ENCODE results near the gene CENPS. TPM values are rescaled to one million over a fixed set of nuclear protein-coding genes. Genes with fewer than 3 reads are reported as not detected.
"Not testable (repeated sequence)": the region's sequence is repeated elsewhere in the genome, so short reads cannot be mapped to it uniquely, and the experiment has no call there.

The CENPS gene
- total and polyA plus RNA-seq, 2 donors (not counting 1 experiment from before 2014, with no cell fraction given) = 10.2 to 11.9 TPM

DNA sequence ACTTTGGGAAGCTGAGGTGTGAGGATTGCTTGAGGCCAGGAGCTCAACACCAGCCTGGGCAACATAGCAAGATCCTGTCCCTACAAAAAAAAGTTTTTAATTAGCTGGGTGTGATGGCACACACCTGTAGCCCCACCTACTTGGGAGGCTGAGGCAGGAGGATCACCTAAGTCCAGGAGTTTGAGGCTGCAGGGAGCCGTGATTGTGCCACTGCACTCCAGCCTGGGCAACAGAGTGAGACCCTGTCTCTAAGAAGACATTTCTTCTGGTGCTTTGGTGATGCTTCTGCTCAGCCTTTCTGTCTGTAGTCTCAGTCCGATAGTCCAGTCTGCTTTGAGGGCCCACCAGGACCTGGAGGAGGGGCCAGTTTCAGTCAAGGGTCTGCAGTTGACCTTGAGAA lies 23.0 kb upstream of the CENPS start:
- Histone ChIP-seq H3K4me1 (ENCODE audit: control insufficient read depth, extremely low read depth, insufficient read depth, low read length) (peaks cover 4% of the 10 kb centered on the region), H3K27ac (ENCODE audit: insufficient read depth, low read length) (no peak overlapping the region), H3K4me3 (replicated peaks in 1 of 4; ENCODE audit: control extremely low read depth in 1 of 4, insufficient read depth in 1 of 4, low read depth in 3 of 4, low read length in 4 of 4) (no peak overlapping the region), H2AFZ (ENCODE audit: low read length) (no peak overlapping the region), H3K79me2 (ENCODE audit: control insufficient read depth, insufficient read depth, low read length) (peaks cover under 1% of the 10 kb centered on the region), H3K4me2 (ENCODE audit: extremely low read depth, insufficient read depth, low read length) (no peak overlapping the region), H3K27me3 (ENCODE audit: control insufficient read depth, insufficient read depth, low read length) (no peaks in the 10 kb centered on the region), H3K9ac (ENCODE audit: insufficient read depth, low read length) (no peak overlapping the region), H3K9me3 (ENCODE audit: control insufficient read depth, insufficient read depth, low read depth, low read length) (no peaks in the 10 kb centered on the region), H4K20me1 (ENCODE audit: control insufficient read depth, extremely low read depth, insufficient read depth, low read length) (no peaks in the 10 kb centered on the region), H3K36me3 (ENCODE audit: control insufficient read depth, insufficient read depth, low read length) (peaks cover 37% of the 10 kb centered on the region)
- TF ChIP-seq, protein P1, sequence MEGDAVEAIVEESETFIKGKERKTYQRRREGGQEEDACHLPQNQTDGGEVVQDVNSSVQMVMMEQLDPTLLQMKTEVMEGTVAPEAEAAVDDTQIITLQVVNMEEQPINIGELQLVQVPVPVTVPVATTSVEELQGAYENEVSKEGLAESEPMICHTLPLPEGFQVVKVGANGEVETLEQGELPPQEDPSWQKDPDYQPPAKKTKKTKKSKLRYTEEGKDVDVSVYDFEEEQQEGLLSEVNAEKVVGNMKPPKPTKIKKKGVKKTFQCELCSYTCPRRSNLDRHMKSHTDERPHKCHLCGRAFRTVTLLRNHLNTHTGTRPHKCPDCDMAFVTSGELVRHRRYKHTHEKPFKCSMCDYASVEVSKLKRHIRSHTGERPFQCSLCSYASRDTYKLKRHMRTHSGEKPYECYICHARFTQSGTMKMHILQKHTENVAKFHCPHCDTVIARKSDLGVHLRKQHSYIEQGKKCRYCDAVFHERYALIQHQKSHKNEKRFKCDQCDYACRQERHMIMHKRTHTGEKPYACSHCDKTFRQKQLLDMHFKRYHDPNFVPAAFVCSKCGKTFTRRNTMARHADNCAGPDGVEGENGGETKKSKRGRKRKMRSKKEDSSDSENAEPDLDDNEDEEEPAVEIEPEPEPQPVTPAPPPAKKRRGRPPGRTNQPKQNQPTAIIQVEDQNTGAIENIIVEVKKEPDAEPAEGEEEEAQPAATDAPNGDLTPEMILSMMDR (conservative IDR thresholded peaks at IDR 0.05 in 1 of 2, IDR thresholded peaks at IDR 0.05 in 1 of 2; ENCODE audit: low read depth in 1 of 2, low read length in 2 of 2) = no peak
- TF ChIP-seq EZH2 (IDR thresholded peaks at IDR 0.05; ENCODE audit: low read length, missing control alignments) = no peak
- no peak for DNase-seq (ENCODE audit: low read depth in 2 of 2)

GRCh38 chr1:10415211-10415930 lies 14.9 kb upstream of the CENPS start:
- H3K9ac ChIP-seq (ENCODE audit: insufficient read depth, low read length) = no peak overlapping the region
- TF ChIP-seq EZH2 (IDR thresholded peaks at IDR 0.05; ENCODE audit: low read length, missing control alignments) = no peak
- TF ChIP-seq, protein P1 (conservative IDR thresholded peaks at IDR 0.05 in 1 of 2, IDR thresholded peaks at IDR 0.05 in 1 of 2; ENCODE audit: low read depth in 1 of 2, low read length in 2 of 2) = no peak
- no peaks in the 10 kb centered on the region for H3K4me1 ChIP-seq (ENCODE audit: control insufficient read depth, extremely low read depth, insufficient read depth, low read length)
- peaks cover 23% of the 10 kb centered on the region for H3K36me3 ChIP-seq (ENCODE audit: control insufficient read depth, insufficient read depth, low read length)
- DNase-seq (ENCODE audit: low read depth in 2 of 2) = peak; percentile 66 to 75
- no peaks in the 10 kb centered on the region for H4K20me1 ChIP-seq (ENCODE audit: control insufficient read depth, extremely low read depth, insufficient read depth, low read length)
- H3K27me3 ChIP-seq (ENCODE audit: control insufficient read depth, insufficient read depth, low read length) = no peaks in the 10 kb centered on the region
- peak overlapping the region; percentile 22 for H3K27ac ChIP-seq (ENCODE audit: insufficient read depth, low read length)
- H3K9me3 ChIP-seq (ENCODE audit: control insufficient read depth, insufficient read depth, low read depth, low read length) = no peaks in the 10 kb centered on the region
- H3K4me2 ChIP-seq (ENCODE audit: extremely low read depth, insufficient read depth, low read length) = no peak overlapping the region
- H2AFZ ChIP-seq (ENCODE audit: low read length) = no peak overlapping the region
- H3K79me2 ChIP-seq (ENCODE audit: control insufficient read depth, insufficient read depth, low read length) = no peaks in the 10 kb centered on the region
- H3K4me3 ChIP-seq (replicated peaks in 1 of 4; ENCODE audit: control extremely low read depth in 1 of 4, insufficient read depth in 1 of 4, low read depth in 3 of 4, low read length in 4 of 4) = no peak overlapping the region

DNA sequence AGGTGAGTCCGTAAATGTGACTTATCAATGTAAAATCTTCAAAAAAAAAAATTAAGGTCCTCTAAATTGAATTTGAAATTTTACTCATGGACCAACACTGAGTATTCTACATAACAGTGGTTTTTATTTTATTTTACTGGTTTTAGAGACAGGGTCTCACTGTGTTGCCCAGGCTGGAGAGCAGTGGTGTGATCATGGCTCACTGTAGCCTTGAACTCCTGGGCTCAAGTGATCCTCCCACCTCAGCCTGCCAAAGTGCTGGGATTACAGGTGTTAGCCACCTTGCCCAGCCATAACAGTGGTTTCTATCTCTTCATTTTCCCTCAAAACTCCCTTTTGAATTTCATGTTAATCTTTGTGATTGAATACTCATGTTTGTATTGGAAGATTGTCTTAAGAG lies 14.3 kb upstream of the CENPS start:
- not testable (repeated sequence) for H3K4me2 ChIP-seq (ENCODE audit: extremely low read depth, insufficient read depth, low read length); H2AFZ ChIP-seq (ENCODE audit: low read length); H3K9me3 ChIP-seq (ENCODE audit: control insufficient read depth, insufficient read depth, low read depth, low read length); H3K27me3 ChIP-seq (ENCODE audit: control insufficient read depth, insufficient read depth, low read length); H3K79me2 ChIP-seq (ENCODE audit: control insufficient read depth, insufficient read depth, low read length); H4K20me1 ChIP-seq (ENCODE audit: control insufficient read depth, extremely low read depth, insufficient read depth, low read length); DNase-seq (ENCODE audit: low read depth in 2 of 2); H3K9ac ChIP-seq (ENCODE audit: insufficient read depth, low read length); H3K4me3 ChIP-seq (replicated peaks in 1 of 4; ENCODE audit: control extremely low read depth in 1 of 4, insufficient read depth in 1 of 4, low read depth in 3 of 4, low read length in 4 of 4); H3K4me1 ChIP-seq (ENCODE audit: control insufficient read depth, extremely low read depth, insufficient read depth, low read length)
- Histone ChIP-seq H3K36me3 (ENCODE audit: control insufficient read depth, insufficient read depth, low read length) (peaks cover 21% of the 10 kb centered on the region), H3K27ac (ENCODE audit: insufficient read depth, low read length) (peak overlapping the region; percentile 23)

GRCh38 chr1:10418741-10419140 lies 11.5 kb upstream of the CENPS start:
- H3K9me3 ChIP-seq (ENCODE audit: control insufficient read depth, insufficient read depth, low read depth, low read length); H3K79me2 ChIP-seq (ENCODE audit: control insufficient read depth, insufficient read depth, low read length); H3K4me2 ChIP-seq (ENCODE audit: extremely low read depth, insufficient read depth, low read length); H4K20me1 ChIP-seq (ENCODE audit: control insufficient read depth, extremely low read depth, insufficient read depth, low read length); H3K27ac ChIP-seq (ENCODE audit: insufficient read depth, low read length); DNase-seq (ENCODE audit: low read depth in 2 of 2); H3K27me3 ChIP-seq (ENCODE audit: control insufficient read depth, insufficient read depth, low read length); H3K4me1 ChIP-seq (ENCODE audit: control insufficient read depth, extremely low read depth, insufficient read depth, low read length); H3K4me3 ChIP-seq (replicated peaks in 1 of 4; ENCODE audit: control extremely low read depth in 1 of 4, insufficient read depth in 1 of 4, low read depth in 3 of 4, low read length in 4 of 4); H3K9ac ChIP-seq (ENCODE audit: insufficient read depth, low read length); H2AFZ ChIP-seq (ENCODE audit: low read length): not testable (repeated sequence)
- H3K36me3 ChIP-seq (ENCODE audit: control insufficient read depth, insufficient read depth, low read length) = peaks cover 11% of the 10 kb centered on the region
